HG03575 (cell line): Measurements from ENCODE around the gene ALDOA.
"Not testable (repeated sequence)": the region's sequence is repeated elsewhere in the genome, so short reads cannot be mapped to it uniquely, and the experiment has no call there.

Experiments
- ATAC-seq: cut with Tn5 transposase; IDR thresholded peaks from one replicate; pipeline ENCODE4 v1.9.1; 2021; ENCODE audit not compliant: unreplicated experiment, insufficient number of reproducible peaks, low FRiP score; ENCODE audit errors: extremely low read depth

ALDOA gene

DNA sequence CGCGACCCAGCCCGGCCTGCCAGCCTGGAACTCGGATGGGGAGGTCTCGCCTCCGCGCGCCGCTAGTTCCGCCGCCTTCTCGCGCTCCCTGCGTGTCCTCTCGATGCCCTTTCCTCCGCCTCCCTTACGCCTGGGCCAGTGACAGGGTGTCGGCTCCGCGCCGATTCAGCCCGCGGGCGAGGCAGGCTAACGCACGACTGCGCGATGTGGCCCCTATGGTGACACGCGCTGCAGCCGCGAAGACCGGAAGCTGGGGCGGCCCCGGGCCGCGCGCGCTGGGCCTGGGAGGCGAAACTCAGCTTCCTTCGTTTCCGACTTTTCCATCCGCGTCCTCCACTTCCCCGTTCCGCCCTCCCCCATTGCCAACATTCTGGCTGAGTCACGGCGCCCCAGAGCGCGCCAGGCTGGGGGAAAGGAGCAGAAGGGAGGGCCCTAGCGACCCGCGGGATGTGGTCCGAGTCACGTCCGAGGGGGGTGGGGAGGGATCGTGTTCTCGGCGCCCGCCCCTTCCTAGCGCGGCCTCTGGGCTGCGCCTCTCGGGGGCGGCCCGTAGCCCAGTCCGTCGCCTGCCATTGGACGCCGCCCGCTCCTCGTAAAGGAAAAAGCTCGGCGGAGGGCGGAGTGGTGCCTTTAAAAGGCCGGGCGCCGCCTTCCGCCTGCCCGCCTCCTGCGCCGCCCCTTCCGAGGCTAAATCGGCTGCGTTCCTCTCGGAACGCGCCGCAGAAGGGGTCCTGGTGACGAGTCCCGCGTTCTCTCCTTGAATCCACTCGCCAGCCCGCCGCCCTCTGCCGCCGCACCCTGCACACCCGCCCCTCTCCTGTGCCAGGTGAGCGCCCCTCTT, at the start of gene ALDOA:
Gene ALDOA (plus strand): TSS at position 659 of the 841 bp plus-strand sequence. CDS start 1,138 bp downstream, outside the sequence.
- no peak for ATAC-seq

DNA sequence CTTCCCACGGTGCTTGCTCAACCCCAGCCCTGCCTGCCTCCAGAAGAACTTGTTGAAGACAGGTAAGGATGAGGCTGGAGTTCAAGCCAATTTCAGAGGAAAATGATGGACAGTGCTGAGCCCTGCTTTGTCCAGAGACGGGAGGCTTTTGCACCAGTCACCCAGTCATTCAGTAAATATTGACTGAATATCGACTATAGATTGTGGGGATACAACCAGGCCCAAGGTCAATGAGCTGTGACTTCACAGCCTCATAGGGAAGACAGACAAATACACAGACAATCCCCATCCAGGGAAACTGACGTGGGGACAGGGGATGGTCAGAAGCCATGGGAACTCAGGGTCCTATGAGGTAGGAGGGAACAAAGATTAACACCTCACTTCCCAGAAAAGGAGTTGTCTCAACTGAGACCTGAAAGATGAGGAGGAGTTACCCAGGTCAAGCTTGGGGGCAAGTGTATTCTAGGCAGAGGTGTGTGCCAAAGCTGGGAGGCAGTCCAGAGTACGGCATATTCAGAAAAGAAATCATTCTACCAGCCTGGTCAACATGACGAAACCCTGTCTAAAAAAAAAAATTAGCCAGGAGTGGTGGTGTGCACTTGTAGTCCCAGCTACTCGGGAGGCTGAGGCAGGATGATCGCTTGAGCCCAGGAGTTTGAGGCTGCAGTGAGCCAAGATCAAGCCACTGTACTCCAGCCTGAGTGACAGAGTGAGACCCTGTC, 48.8 kb upstream of the ALDOA start:
- no peak for ATAC-seq

DNA sequence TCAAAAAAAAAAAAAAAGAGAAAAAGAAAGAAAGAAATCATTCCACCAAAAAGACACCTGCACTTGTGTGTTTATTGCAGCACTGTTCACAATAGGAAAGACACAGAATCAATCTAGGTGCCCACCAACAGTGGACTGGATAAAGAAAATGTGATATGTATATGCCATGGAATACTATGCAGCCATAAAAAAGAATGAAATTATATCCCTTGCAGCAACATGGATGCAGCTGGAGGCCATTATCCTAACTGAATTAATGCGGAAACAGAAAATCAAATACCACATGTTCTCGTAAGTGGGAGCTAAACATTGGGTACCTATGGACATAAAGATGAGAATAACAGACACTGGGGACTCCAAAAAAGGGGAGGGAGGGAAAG, 48.3 kb upstream of the ALDOA start:
- ATAC-seq: no peak

DNA sequence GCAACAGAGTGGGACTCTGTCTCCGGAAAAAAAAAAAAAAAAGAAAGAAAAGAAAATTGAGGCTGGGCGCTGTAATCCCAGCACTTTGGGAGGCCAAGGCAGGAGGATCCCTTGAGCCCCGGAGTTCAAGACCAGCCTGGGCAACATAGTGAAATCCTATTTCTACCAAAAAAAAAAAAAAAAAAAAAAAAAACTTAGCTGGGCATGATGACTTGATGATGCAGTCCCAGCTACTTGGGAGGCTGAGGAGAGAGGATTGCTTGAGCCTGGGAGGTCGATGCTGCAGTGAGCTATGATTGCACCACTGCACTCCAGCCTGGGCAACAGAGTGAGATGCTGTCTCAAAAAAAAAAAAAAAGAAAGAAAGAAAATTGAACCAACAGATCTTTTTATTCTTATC, 47.6 kb upstream of the ALDOA start:
- not testable (repeated sequence) for ATAC-seq

DNA sequence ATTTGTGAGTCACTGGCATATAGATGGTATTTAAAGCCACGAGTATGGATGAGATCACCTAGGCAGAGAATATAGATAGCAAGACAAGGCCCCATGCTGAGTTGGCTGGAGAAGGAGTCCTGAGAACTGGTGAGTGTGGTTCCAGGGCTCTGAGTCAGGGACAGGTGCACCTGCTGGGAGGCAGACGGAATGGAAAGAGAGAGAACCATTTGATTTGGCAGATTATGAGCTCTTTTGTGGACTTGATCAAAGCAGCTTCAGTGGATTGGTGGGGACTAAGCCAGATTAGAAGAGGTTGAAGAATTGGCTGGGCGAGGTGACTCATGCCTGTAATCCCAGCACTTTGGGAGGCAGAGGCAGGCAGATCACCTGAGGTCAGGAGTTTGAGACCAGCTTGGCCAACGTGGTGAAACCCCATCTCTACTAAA, 46.8 kb upstream of the ALDOA start:
- ATAC-seq: no peak

DNA sequence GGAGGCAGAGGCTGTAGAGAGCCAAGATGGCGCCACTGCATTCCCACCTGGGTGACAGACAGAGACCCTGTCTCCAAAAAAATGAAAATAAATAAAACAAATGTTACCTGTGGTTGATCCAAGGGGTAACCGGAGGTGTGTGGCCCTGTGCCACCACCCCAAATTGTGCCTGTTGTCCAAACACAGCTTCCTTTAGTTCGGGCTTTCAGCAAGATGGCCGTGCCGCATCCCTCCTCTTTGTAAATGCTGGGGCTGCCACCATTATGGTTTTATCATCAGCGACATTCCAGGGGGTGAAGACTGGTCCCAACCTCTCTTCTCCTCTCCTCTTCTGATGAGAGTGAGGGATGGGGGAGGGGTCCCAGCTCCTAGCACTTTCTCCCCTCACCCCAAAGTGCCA, 42.7 kb upstream of the ALDOA start, which contains the start of gene C16orf92:
Gene C16orf92 (plus strand): TSS at position 312 of the 400 bp plus-strand sequence. CDS start 143 bp downstream, outside the sequence.
- ATAC-seq: no peak

DNA sequence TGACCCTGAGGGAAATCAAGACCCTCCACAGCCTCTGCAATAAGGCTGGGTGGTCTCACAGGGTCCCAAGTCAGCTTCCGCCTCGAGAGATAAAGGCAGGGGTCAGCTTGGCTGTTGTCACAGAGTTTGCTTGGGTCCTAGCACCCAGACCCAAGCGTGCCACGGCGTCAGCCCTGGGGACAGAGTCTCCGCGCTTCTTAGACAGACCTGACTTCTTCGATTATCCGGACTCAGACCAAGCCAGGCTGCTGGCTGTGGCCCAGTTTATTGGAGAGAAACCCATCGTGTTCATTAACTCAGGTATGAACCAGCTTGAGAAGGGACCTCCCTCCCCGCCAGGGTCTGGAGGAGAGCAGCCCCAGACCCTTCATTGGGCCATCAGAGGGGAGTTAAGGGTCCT, 42.0 kb upstream of the ALDOA start:
- no peak for ATAC-seq

DNA sequence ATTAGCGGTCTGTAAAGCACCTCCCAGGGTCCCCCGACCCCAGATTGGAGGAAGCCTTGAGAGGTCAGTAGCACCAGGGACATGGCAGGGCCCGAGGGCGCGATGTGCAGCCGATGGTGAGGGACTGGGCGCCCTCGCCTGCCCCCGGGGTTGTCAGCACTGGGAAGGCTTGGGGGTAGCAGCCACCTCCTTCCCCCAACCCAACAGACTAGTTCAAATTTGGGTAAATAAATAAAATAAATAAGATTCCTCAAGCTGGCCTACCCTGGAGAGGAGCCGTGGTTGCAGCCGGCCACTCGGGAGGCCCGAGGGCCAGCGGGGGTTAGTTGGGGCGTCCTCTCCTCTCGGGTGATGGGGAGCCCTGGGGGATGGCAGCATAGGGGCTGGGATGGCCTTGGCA, 41.1 kb upstream of the ALDOA start:
- no peak for ATAC-seq

DNA sequence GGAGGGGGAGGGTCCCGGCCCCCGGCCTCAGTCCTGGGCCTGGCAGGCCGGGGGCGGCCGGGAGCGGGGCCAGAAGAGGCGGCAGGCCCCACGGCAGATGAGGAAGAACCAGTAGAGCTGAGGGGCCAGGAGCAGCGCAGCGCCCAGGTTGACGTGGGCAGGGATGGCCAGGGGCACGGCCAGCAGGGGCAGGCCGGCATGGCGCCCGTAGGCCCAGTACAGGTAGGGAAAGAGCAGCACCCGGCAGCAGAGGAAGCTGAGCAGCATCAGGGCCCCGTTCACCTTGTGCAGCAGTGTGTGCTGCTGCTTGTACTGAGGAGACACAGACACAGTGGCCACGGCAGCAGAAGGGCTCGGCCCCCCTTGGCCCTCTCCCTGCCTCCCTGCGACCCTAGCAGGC, 40.4 kb upstream of the ALDOA start:
- no peak for ATAC-seq

DNA sequence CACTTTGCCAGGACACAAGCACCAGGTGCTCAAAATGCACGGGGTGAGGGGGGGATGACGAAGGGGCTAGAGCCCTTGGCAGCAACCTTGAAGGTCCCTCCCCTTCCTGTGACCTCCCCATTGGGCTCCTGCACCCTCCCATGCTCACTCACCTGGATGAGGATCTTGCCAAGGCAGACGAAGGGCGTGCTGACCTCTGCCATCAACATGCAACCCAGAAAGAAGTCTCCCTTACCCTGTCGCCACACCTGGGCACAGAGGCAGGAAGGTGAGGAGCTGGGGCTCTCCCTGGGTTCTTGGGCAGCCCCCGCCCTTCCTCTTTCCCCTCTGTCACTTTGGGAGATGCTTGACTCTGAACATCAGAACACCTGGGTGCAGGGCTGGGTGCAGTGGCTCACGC, 40.0 kb upstream of the ALDOA start:
- ATAC-seq: no peak

DNA sequence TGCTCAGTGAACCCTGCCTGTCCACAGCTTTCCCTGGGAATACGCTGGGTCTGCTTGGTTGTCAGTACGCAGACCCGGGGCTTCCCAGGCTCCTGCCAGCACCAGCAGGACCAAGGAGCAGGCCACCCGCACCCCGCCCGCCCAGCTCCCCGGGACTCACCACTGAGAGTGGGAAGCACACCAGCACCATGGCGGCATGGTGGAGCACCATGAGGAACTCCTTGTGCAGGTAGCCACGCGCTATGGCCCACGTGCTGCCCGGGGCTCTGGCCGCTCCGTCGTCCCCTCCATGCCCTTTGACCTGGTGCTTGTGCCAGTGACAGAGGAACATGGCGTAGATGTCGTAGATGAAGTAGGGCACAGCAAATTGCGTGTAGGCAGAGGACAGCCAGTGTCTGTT, 39.1 kb upstream of the ALDOA start:
- no peak for ATAC-seq

DNA sequence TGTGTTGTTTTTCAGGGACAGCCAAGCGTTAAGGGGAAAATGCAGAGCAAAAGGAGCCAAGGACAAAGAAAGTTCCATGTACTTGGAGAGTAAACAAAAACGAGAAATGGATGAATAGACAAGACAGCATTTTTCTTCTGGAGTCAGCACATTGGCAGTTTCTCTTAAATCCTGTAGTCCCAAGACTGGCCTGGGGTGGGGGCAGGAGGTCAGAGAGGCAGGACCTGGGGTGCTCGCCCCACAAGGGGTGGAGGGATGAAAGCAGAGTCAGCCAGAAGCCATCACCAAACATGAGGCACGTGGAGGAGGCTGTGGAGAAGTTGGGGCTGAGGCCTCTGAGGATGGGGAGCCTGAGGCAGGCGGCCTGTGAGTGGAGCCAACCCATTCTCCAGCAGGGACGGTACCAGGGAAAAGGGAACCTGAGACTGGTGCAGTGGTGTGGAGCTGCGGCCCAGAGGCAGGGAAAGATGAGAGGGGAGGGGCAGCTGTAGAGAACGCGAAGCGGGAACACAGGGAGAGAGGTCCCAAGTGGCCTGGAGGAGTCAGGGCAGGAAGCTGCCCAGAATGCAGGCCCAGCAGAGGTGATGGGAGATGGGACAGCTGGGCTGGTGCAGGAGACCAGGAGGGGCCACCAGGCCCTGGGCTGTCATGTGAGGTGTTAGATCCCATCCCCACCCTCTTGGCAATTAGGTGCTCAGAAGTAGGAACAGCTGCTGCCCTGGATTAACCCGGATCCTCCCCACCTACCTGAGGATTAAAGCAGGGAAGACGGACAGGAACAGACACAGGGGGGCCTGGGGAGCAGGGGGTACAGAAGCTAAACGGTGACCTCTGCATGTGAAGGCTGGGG, 37.7 kb upstream of the ALDOA start:
- ATAC-seq: no peak

DNA sequence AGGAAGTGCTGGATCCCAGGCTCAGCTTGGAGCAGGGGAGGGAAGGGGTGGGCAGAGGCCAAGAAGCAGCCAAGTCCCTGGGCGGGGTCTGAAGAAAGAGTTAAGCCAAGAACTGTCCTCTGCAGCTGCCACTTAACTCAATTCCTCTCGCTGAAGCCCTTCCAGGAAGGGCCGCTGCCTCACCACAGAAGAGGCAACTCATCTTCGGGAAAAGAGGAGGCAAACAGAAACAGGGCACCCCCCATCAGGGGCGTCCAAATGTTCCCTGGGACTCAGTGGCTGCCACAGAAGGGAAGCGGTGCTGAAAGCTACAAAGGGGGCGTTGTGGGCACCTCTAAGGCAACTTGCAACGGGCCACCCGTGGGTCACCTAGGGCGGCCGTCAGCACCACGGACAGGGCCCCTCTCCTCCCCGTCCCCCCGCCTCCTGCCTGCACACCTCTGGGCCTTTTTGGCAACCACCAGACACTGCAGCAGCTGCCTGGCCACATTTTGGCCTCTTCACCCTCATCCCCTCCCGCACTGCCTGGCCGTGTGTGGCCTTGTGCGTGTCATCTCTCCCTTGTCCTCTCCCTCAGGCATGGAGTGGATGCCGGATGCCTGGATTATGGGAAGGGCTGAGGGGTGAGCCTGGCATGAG, 37.0 kb upstream of the ALDOA start:
- no peak for ATAC-seq

DNA sequence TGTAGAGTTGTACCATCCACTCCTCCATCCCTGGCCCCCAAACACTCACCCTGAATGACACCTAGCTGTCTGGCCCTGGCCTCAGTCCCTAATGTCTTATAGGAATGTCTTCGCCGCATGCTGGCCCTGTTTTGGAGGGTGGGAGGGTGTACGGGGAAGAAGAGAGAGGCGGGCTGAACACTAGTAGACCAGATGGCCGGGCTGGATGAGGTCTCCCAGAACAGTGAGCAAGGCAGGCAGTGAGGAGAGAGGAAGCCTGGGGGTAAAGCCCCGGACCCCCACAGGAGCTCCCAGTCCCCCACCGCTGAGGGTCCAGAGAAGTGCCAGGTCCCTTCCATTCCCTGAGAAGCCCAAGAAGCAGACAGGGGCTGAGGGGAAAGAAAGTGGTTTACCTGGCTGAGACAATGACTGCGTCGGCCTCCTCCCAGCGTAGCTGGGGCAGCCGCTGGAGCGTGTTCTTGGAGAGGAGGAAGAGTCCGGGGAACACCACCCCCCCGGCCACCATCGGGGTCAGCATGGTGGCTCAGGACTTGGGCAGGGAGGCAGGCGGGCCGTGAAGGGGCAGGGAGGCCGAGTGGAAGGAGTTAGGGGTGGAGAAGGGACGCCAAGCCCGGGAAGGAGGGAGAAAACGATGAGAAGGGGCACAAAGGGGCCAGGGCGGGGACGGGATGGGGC, 35.4 kb upstream of the ALDOA start:
- ATAC-seq: no peak

DNA sequence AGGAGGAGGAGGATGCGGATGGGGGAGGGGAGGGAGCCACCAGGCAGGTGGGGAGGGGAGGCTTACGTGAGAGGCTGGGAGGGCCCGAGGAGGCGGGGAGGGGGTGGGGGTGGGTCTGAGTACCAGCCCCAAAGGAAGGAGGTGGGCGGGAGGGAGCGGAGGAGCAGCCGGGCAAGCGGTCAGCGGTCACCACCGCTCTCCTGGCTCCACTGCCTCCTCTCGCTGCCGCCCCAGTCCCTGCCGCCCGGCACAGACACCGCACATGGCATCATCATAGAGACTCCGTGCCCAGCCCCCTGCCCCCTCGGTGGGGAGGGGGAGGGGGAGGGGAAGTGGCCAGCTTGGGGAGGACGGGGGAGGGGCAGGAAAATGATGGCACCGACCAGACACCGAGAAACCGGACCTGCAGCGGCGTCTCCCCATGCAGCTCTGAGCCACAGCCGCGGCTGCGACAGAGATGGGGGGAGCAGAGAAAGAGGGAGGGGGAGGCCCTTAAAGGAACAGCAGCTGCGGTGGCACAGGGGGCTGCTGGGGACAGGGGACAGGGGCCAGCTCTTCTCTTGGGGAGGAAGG, 34.6 kb upstream of the ALDOA start, which contains the start of gene TLCD3B:
Gene TLCD3B (minus strand): TSS at position 431 of the 573 bp plus-strand sequence. CDS start 744 bp downstream, outside the sequence.
- no peak for ATAC-seq

DNA sequence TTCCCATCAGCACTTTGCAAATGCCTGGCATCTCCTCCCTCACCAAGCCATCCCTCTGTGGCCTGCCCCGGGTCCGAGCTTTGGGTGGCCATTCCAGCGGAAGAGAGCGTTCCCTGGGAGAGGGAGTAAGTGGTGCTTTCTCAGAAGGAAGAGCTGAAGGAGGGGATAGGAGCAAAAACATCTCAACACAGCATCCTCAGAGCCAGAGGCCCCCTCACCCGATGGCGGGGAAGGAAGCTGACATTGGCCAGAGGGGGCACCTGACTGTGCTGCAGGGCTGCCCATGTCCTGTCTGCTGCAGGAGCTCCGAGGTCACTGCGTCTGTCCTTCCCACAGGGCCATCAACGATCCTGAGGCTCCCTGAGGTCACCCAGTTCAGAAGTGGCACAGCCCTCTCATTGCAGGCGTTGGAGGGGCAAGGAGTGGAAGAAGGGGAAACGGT, 34.1 kb upstream of the ALDOA start:
- no peak for ATAC-seq

DNA sequence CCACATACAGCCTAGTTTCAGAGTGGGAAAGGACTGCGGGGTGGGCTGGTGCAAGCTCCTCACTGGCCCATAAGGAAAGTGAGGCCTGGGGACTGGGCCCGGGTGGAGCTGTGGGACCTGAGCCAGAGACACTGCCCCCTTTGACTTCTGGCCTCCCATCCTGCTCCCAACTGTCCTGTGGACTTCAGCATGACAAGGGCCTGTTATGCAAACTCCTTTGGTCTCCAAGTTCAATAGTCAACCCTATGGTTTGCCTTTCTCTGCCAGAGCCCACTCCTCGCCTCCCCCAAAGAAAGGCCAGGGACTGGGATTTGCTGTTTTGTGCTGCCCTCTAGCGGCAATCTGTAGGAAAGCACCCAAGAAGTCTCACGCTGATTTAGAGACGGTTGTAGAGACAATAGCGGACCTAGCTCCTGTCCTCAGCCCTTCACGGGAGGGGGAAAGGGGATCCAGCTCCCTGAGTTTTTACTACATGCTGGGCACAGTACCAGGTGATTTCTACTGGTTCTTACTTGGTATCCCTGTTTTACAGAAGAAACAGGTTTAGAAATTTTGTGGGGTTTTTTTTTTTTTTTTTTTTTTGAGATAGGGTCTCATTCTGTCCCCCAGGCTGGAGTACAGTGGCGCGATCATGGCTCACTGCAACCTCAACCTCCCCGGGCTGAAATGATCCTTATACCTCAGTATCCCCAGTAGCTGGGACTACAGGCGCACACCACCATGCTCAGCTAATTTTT, 33.3 kb upstream of the ALDOA start:
- no peak for ATAC-seq
